HCT116 (cell line): Measurements from ENCODE around the gene SHANK1. TPM values are rescaled to one million over a fixed set of nuclear protein-coding genes. Genes with fewer than 3 reads are reported as not detected.

Experiments
- ATAC-seq: fragments of 200-7000 bp; cut with Tn5 transposase; 2 replicates; pipeline ENCODE4 v1.9.1; 2020; ENCODE audit warnings: mild to moderate bottlenecking, moderate library complexity
- BruUV-seq: library from RNA; stranded (reverse); fragments of 400-500 nt; replicated peaks from 2 replicates; lab custom pipeline; 2021; lab: Mats Ljungman, UMichigan
- CTCF ChIA-PET: fragments of 300-600 bp; sonication (Branson Sonifier 250); formaldehyde crosslinking; loops from one replicate; lab custom pipeline; 2021; ENCODE audit warnings: antibody characterized with exemption; lab: Charles Lee
- POLR2A ChIA-PET: fragments of 300-600, 350-600 bp; sonication (Branson Sonifier 250); formaldehyde crosslinking; loops from one replicate; lab custom pipeline; 2021; ENCODE audit warnings: antibody characterized with exemption; lab: Charles Lee
- RAD21 ChIA-PET, 2 experiments: fragments of 300-600 bp; sonication (Branson Sonifier 250); formaldehyde crosslinking; loops; one replicate each; lab custom pipeline; 2023; ENCODE audit warnings: low total read pairs in 2 of 2; ENCODE audit not compliant: uncharacterized antibody in 2 of 2, unreplicated experiment in 2 of 2, low non-redundant PET in 1 of 2; lab: Charles Lee
- DNase-seq: peaks from one replicate; pipeline ENCODE4 v3.0.0-alpha.2; 2010; ENCODE audit warnings: low read depth, low spot score
- H2AFZ ChIP-seq: fragments of 200-600 bp; shearing (Covaris generic), sonication (generic); 2 replicates; pipeline ENCODE4 v1.6.1; 2017; ENCODE audit warnings: low read depth, mixed run types, mixed read lengths, antibody characterized with exemption, low read length; ENCODE audit not compliant: poor library complexity, severe bottlenecking
- H3K27ac ChIP-seq: 2 replicates; pipeline ENCODE4 v1.5.1; 2012; ENCODE audit warnings: low read depth, low read length
- H3K27me3 ChIP-seq: fragments of 200-600 bp; sonication (generic); 2 replicates; pipeline ENCODE4 v1.6.1; 2016; ENCODE audit warnings: mixed run types, low read length, mixed read lengths; ENCODE audit not compliant: insufficient read depth
- H3K36me3 ChIP-seq, 2 experiments: fragments of 200-500 bp in 1 of 2; fragments of 200-600 bp in 1 of 2; sonication (Bioruptor generic) in 1 of 2; sonication (generic) in 1 of 2; 2 replicates each; pipeline versions ENCODE4 v1.5.1 to v1.6.1; 2014 to 2016; ENCODE audit warnings: low read length in 2 of 2, inconsistent platforms in 1 of 2, mixed read lengths in 1 of 2, mixed run types in 1 of 2; ENCODE audit not compliant: insufficient read depth in 2 of 2, control insufficient read depth in 1 of 2
- H3K4me1 ChIP-seq, 2 experiments: fragments of 200-600 bp in 1 of 2; sonication (generic) in 1 of 2; 2 replicates each; pipeline versions ENCODE4 v1.5.1 to v1.6.1; 2012 to 2017; ENCODE audit warnings: low read length in 2 of 2, inconsistent platforms in 1 of 2, mild to moderate bottlenecking in 1 of 2, mixed read lengths in 1 of 2, mixed run types in 1 of 2, moderate library complexity in 1 of 2; ENCODE audit not compliant: insufficient read depth in 2 of 2, control insufficient read depth in 1 of 2
- H3K4me2 ChIP-seq: fragments of 200-600 bp; sonication (generic); 2 replicates; pipeline ENCODE4 v1.6.1; 2017; ENCODE audit warnings: mixed run types, low read length, mixed read lengths
- H3K4me3 ChIP-seq, 2 experiments: fragments of 200-600 bp in 1 of 2; sonication (generic) in 1 of 2; replicated peaks in 1 of 2; 2 replicates each; pipeline ENCODE4 v1.5.1; 2011 to 2016; ENCODE audit warnings: low read length in 2 of 2, control low read depth in 1 of 2, low read depth in 1 of 2, mild to moderate bottlenecking in 1 of 2, mixed read lengths in 1 of 2, mixed run types in 1 of 2
- H3K79me2 ChIP-seq: fragments of 200-600 bp; sonication (generic); 2 replicates; pipeline ENCODE4 v1.6.1; 2017; ENCODE audit warnings: mild to moderate bottlenecking, mixed run types, low read length, moderate library complexity, mixed read lengths; ENCODE audit not compliant: insufficient read depth
- H3K9ac ChIP-seq: fragments of 200-600 bp; sonication (generic); 2 replicates; pipeline ENCODE4 v1.6.1; 2016; ENCODE audit warnings: low read length, mixed read lengths
- H3K9me2 ChIP-seq: fragments of 200-600 bp; sonication (generic), shearing (Covaris generic); 2 replicates; pipeline ENCODE4 v1.6.1; 2017; ENCODE audit warnings: mixed run types, mild to moderate bottlenecking, moderate library complexity; ENCODE audit not compliant: insufficient read depth
- H3K9me3 ChIP-seq, 2 experiments: fragments of 200-500 bp in 1 of 2; fragments of 200-600 bp in 1 of 2; sonication (Bioruptor generic) in 1 of 2; sonication (generic) in 1 of 2; 2 replicates each; pipeline ENCODE4 v1.6.1; 2014 to 2017; ENCODE audit warnings: low read length in 2 of 2, mixed read lengths in 2 of 2, inconsistent platforms in 1 of 2, low read depth in 1 of 2, mild to moderate bottlenecking in 1 of 2, mixed run types in 1 of 2, moderate library complexity in 1 of 2; ENCODE audit not compliant: control insufficient read depth in 1 of 2, insufficient read depth in 1 of 2
- H4K20me1 ChIP-seq: fragments of 200-600 bp; sonication (generic), shearing (Covaris generic); 2 replicates; pipeline ENCODE4 v1.6.1; 2017; ENCODE audit warnings: mixed run types, mild to moderate bottlenecking, moderate library complexity; ENCODE audit not compliant: insufficient read depth
- ATF3 ChIP-seq: IDR thresholded peaks from 2 replicates; pipeline ENCODE4 v1.6.1; 2012
- CEBPB ChIP-seq: IDR thresholded peaks from 2 replicates; pipeline ENCODE4 v1.6.1; 2012; ENCODE audit warnings: low read depth
- CTCF ChIP-seq, 3 experiments: fragments of 200-600 bp in 1 of 3; sonication (generic) in 1 of 3; IDR thresholded peaks in 2 of 3; conservative IDR thresholded peaks in 1 of 3; 2 replicates each; pipeline ENCODE4 v1.5.1; 2012 to 2017; ENCODE audit warnings: low read depth in 2 of 3, low read length in 2 of 3, antibody characterized with exemption in 1 of 3, borderline replicate concordance in 1 of 3, control low read depth in 1 of 3, mild to moderate bottlenecking in 1 of 3, mixed read lengths in 1 of 3, mixed run types in 1 of 3, moderate library complexity in 1 of 3; ENCODE audit not compliant: insufficient read depth in 1 of 3
- EGR1 ChIP-seq: IDR thresholded peaks from 2 replicates; pipeline ENCODE4 v1.6.1; 2012; ENCODE audit warnings: low read depth
- ELF1 ChIP-seq: IDR thresholded peaks from 2 replicates; pipeline ENCODE4 v1.6.1; 2012; ENCODE audit warnings: low read depth, borderline replicate concordance
- EZH2 ChIP-seq: fragments of 200-600 bp; sonication (generic); IDR thresholded peaks from 2 replicates; pipeline ENCODE4 v1.6.1; 2017; ENCODE audit warnings: antibody characterized with exemption, mixed run types
- EZH2phosphoT487 ChIP-seq: fragments of 200-600 bp; IDR thresholded peaks from 2 replicates; pipeline ENCODE4 v1.6.1; 2018; ENCODE audit warnings: antibody characterized with exemption, borderline replicate concordance
- FOSL1 ChIP-seq: IDR thresholded peaks from 2 replicates; pipeline ENCODE4 v1.6.1; 2012; ENCODE audit warnings: low read depth
- JUND ChIP-seq: IDR thresholded peaks from 2 replicates; pipeline ENCODE4 v1.6.1; 2012
- MAX ChIP-seq: IDR thresholded peaks from 2 replicates; pipeline ENCODE4 v1.6.1; 2012
- POLR2AphosphoS5 ChIP-seq: IDR thresholded peaks from 2 replicates; pipeline ENCODE4 v1.6.1; 2011; ENCODE audit warnings: mild to moderate bottlenecking, low read depth, low read length, moderate library complexity
- RAD21 ChIP-seq: IDR thresholded peaks from 2 replicates; pipeline ENCODE4 v1.6.1; 2012; ENCODE audit warnings: low read depth, mild to moderate bottlenecking
- SRF ChIP-seq: IDR thresholded peaks from 2 replicates; pipeline ENCODE4 v1.6.1; 2012; ENCODE audit warnings: low read depth
- TCF7L2 ChIP-seq: IDR thresholded peaks from 2 replicates; pipeline ENCODE4 v1.7.0; 2011; ENCODE audit warnings: borderline replicate concordance, inconsistent platforms; ENCODE audit not compliant: insufficient read depth, insufficient read length; ENCODE audit errors: extremely low read depth
- YY1 ChIP-seq: IDR thresholded peaks from 2 replicates; pipeline ENCODE4 v1.6.1; 2011; ENCODE audit warnings: low read length, low read depth, moderate library complexity, mild to moderate bottlenecking; ENCODE audit not compliant: insufficient replicate concordance; ENCODE audit errors: extremely low read depth
- ZFX ChIP-seq: fragments of 450-650 bp; IDR thresholded peaks from 2 replicates; pipeline ENCODE4 v1.6.1; 2017
- intact Hi-C: fragments of 100-400 bp; cut with micrococcal nuclease; formaldehyde crosslinking; loops from 2 replicates; pipeline ENCODE4 v1.10.0; 2022
- total RNA-seq: library from RNA; stranded (reverse); gene quantifications from one replicate; pipeline ENCODE4 v1.2.1, GENCODE V29; 2021; ENCODE audit not compliant: unreplicated experiment
- TF ChIP-seq, protein P1 (sequence below): IDR thresholded peaks from 2 replicates; pipeline ENCODE4 v1.6.1; 2011; ENCODE audit warnings: mild to moderate bottlenecking, low read length, moderate library complexity; ENCODE audit not compliant: insufficient replicate concordance; ENCODE audit errors: extremely low read depth

The SHANK1 gene
- total RNA-seq, 1 experiment from 2014 or later: 3.0 TPM

DNA sequence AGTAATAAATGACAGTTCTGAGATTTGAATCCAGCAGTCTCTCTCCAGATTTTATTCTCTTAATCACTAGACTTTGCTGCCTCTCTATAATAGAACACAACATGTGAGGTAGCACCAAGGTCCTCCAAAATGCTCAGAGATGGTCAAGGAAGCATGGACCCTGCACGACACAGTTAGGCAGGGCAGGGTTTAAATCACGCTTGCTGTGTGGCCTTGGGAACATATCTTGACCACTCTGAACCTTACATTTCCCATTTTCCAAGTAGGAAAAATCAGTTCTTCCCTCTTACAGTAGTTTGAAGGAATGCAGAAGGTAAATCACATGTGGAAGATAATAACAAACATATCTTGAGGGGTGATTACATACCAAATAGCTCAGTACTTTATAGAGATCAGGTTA lies 86.2 kb downstream of the SHANK1 start:
- ChIA-PET POLR2A (no interaction called here), CTCF (no interaction called here), RAD21 (no interaction called here)
- Histone ChIP-seq H2AFZ (no peak overlapping the region), H3K9me2 (no peaks in the 10 kb centered on the region), H3K79me2 (no peaks in the 10 kb centered on the region), H3K4me2 (no peak overlapping the region), H3K9ac (no peak overlapping the region), H3K4me3 (no peak overlapping the region), H3K9me3 (peaks cover 7% of the 10 kb centered on the region in 2 experiments; a peak in 2 of 4 replicates), H4K20me1 (no peaks in the 10 kb centered on the region), H3K4me1 (no peaks in the 10 kb centered on the region), H3K36me3 (no peaks in the 10 kb centered on the region), H3K27me3 (peaks cover 6% of the 10 kb centered on the region; the same call in 1 of the 2 replicates), H3K27ac (no peak overlapping the region)
- intact Hi-C loops: no loop called here
- DNase-seq (no peak), ATAC-seq (no peak)
- BruUV-seq: no TSS peak
- no peak for TF ChIP-seq EZH2
- no peak for TF ChIP-seq YY1
- no peak for TF ChIP-seq CEBPB
- TF ChIP-seq CTCF (IDR thresholded peaks at IDR 0.05 in 2 of 3, conservative IDR thresholded peaks at IDR 0.05 in 1 of 3; ENCODE audit: borderline replicate concordance in 1 of 3, insufficient read depth in 1 of 3, low read depth in 2 of 3, low read length in 2 of 3): no peak
- TF ChIP-seq MAX: no peak
- no peak for TF ChIP-seq ATF3
- no peak for TF ChIP-seq EZH2phosphoT487
- TF ChIP-seq FOSL1: no peak
- TF ChIP-seq JUND: no peak
- TF ChIP-seq ELF1: no peak
- no peak for TF ChIP-seq TCF7L2
- no peak for TF ChIP-seq SRF
- TF ChIP-seq RAD21: no peak
- no peak for TF ChIP-seq EGR1
- TF ChIP-seq POLR2AphosphoS5: no peak
- no peak for TF ChIP-seq ZFX
- TF ChIP-seq, protein P1, sequence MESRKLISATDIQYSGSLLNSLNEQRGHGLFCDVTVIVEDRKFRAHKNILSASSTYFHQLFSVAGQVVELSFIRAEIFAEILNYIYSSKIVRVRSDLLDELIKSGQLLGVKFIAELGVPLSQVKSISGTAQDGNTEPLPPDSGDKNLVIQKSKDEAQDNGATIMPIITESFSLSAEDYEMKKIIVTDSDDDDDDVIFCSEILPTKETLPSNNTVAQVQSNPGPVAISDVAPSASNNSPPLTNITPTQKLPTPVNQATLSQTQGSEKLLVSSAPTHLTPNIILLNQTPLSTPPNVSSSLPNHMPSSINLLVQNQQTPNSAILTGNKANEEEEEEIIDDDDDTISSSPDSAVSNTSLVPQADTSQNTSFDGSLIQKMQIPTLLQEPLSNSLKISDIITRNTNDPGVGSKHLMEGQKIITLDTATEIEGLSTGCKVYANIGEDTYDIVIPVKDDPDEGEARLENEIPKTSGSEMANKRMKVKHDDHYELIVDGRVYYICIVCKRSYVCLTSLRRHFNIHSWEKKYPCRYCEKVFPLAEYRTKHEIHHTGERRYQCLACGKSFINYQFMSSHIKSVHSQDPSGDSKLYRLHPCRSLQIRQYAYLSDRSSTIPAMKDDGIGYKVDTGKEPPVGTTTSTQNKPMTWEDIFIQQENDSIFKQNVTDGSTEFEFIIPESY: no peak
